Endothelial cell of umbilical vein (primary cell): Measurements from ENCODE around the gene DMBT1. TPM values are rescaled to one million over a fixed set of nuclear protein-coding genes. Genes with fewer than 3 reads are reported as not detected.

Source experiments
- BruUV-seq: library from RNA; stranded (reverse); fragments of 400-500 nt; replicated peaks from 2 replicates; lab custom pipeline; 2021; lab: Mats Ljungman, UMichigan
- CTCF ChIA-PET: fragments of 300-600, 350-600 bp; sonication (Branson Sonifier 250); formaldehyde crosslinking; loops from one replicate; lab custom pipeline; 2021; ENCODE audit warnings: antibody characterized with exemption, inconsistent platforms; lab: Charles Lee
- POLR2A ChIA-PET: fragments of 300-600, 350-600 bp; sonication (Branson Sonifier 250); formaldehyde crosslinking; loops from one replicate; lab custom pipeline; 2021; ENCODE audit warnings: antibody characterized with exemption, inconsistent platforms; lab: Charles Lee
- DNase-seq: peaks from one replicate; pipeline ENCODE4 v3.0.0-alpha.2; 2011; ENCODE audit warnings: low read depth, low spot score
- FAIRE-seq: peaks from 2 replicates; lab custom pipeline; 2011; peaks lifted over from hg19 to GRCh38; lab: Jason Lieb, UNC
- H2AFZ ChIP-seq: 2 replicates; pipeline ENCODE4 v1.6.0; 2012; ENCODE audit warnings: low read depth, low read length, control low read depth, inconsistent platforms
- H3K27ac ChIP-seq: 2 replicates; pipeline ENCODE4 v1.5.1; 2011; ENCODE audit warnings: low read depth, mild to moderate bottlenecking, control low read depth, low read length, moderate library complexity; ENCODE audit not compliant: insufficient read depth
- H3K27me3 ChIP-seq, 2 experiments: 2 replicates each; pipeline versions ENCODE4 v1.6.0 to v1.6.1; 2011; ENCODE audit warnings: low read length in 2 of 2, mixed read lengths in 1 of 2; ENCODE audit not compliant: control insufficient read depth in 2 of 2, insufficient read depth in 2 of 2
- H3K36me3 ChIP-seq, 2 experiments: 2 replicates in 1 of 2; 3 replicates in 1 of 2; pipeline ENCODE4 v1.5.1; 2011; ENCODE audit warnings: low read length in 2 of 2, mild to moderate bottlenecking in 1 of 2, moderate library complexity in 1 of 2; ENCODE audit not compliant: control insufficient read depth in 2 of 2, insufficient read depth in 2 of 2; ENCODE audit errors: extremely low read depth in 1 of 2
- H3K4me1 ChIP-seq: 3 replicates; pipeline ENCODE4 v1.5.1; 2011; ENCODE audit warnings: mild to moderate bottlenecking, low read length; ENCODE audit not compliant: control insufficient read depth, insufficient read depth; ENCODE audit errors: extremely low read depth
- H3K4me2 ChIP-seq: 2 replicates; pipeline ENCODE4 v1.6.1; 2011; ENCODE audit warnings: low read length, control low read depth, mixed read lengths; ENCODE audit not compliant: insufficient read depth
- H3K4me3 ChIP-seq, 3 experiments: fragments of 200-600 bp in 1 of 3; sonication (generic), shearing (Covaris generic) in 1 of 3; replicated peaks in 1 of 3; 2 replicates each; pipeline ENCODE4 v1.5.1; 2011 to 2016; ENCODE audit warnings: control low read depth in 3 of 3, low read length in 3 of 3, mild to moderate bottlenecking in 2 of 3, inconsistent platforms in 1 of 3, low read depth in 1 of 3, moderate library complexity in 1 of 3; ENCODE audit not compliant: insufficient read depth in 1 of 3
- H3K79me2 ChIP-seq: 2 replicates; pipeline ENCODE4 v1.6.0; 2012; ENCODE audit warnings: low read length, inconsistent platforms; ENCODE audit not compliant: control insufficient read depth, insufficient read depth
- H3K9ac ChIP-seq: replicated peaks from 2 replicates; pipeline ENCODE3; 2011; ENCODE audit warnings: low read length, control low read depth; ENCODE audit not compliant: insufficient read depth; ENCODE audit errors: extremely low read depth
- H3K9me1 ChIP-seq: replicated peaks from 3 replicates; pipeline ENCODE4 v1.6.0; 2011; ENCODE audit warnings: mild to moderate bottlenecking, low read length; ENCODE audit not compliant: control insufficient read depth, insufficient read depth; ENCODE audit errors: extremely low read depth
- H3K9me3 ChIP-seq: replicated peaks from 2 replicates; pipeline ENCODE4 v1.5.1; 2012; ENCODE audit warnings: low read length, inconsistent platforms; ENCODE audit not compliant: control insufficient read depth, insufficient read depth
- H4K20me1 ChIP-seq: replicated peaks from 2 replicates; pipeline ENCODE3; 2011; ENCODE audit warnings: mild to moderate bottlenecking, low read length; ENCODE audit not compliant: control insufficient read depth, insufficient read depth; ENCODE audit errors: extremely low read depth
- EZH2 ChIP-seq: IDR thresholded peaks from 2 replicates; pipeline ENCODE4 v1.6.1; 2012; ENCODE audit warnings: borderline replicate concordance, low read depth, mild to moderate bottlenecking, moderate library complexity, low read length, inconsistent platforms; ENCODE audit not compliant: severe bottlenecking
- FOS ChIP-seq: IDR thresholded peaks from 2 replicates; pipeline ENCODE4 v1.6.1; 2011; ENCODE audit warnings: mild to moderate bottlenecking, low read length, moderate library complexity, borderline replicate concordance; ENCODE audit not compliant: insufficient read depth
- GATA2 ChIP-seq: IDR thresholded peaks from 2 replicates; pipeline ENCODE4 v1.7.0; 2011; ENCODE audit warnings: low read depth, mild to moderate bottlenecking, moderate library complexity, mixed read lengths, low read length; ENCODE audit not compliant: insufficient read length, insufficient read depth
- JUN ChIP-seq: IDR thresholded peaks from 2 replicates; pipeline ENCODE4 v1.6.1; 2011; ENCODE audit warnings: borderline replicate concordance, low read depth; ENCODE audit not compliant: insufficient read length, insufficient read depth
- MYC ChIP-seq: IDR thresholded peaks from one replicate; pipeline ENCODE4 v1.6.1; 2011; ENCODE audit warnings: mild to moderate bottlenecking, low read depth, low read length
- POLR2A ChIP-seq: IDR thresholded peaks from 2 replicates; pipeline ENCODE4 v1.6.1; 2012; ENCODE audit warnings: low read depth, mild to moderate bottlenecking, control low read depth, low read length
- POLR2AphosphoS5 ChIP-seq: IDR thresholded peaks from 2 replicates; pipeline ENCODE4 v1.6.1; 2012; ENCODE audit warnings: low read depth, mild to moderate bottlenecking, control low read depth, low read length, moderate library complexity; ENCODE audit not compliant: insufficient read depth
- dilution Hi-C: fragments of 300-500 bp; cut with MboI; formaldehyde crosslinking; loops from one replicate; pipeline ENCODE4 v1.15.0; 2019; ENCODE audit warnings: low sequenced_read_pairs; ENCODE audit not compliant: extremely low pct_ligation_motif_present
- intact Hi-C: fragments of 100-400 bp; cut with micrococcal nuclease; formaldehyde crosslinking; loops from one replicate; pipeline ENCODE4 v1.10.0; 2022
- polyA plus RNA-seq, 4 experiments: library from polyadenylated mRNA; depleted of rRNA in 3 of 4; stranded (reverse) in 3 of 4; unstranded in 1 of 4; fragments of >200 nt; gene quantifications; 2 replicates each; pipeline versions ENCODE4 v1.2.1 to v1.2.3, GENCODE V29; 2011 to 2012; ENCODE audit warnings: missing spikeins in 1 of 4
- total RNA-seq: library from RNA; stranded (reverse); gene quantifications from 2 replicates; pipeline ENCODE4 v1.2.3, GENCODE V29; 2021
- TF ChIP-seq, protein P1 (sequence below): IDR thresholded peaks from 2 replicates; pipeline ENCODE4 v1.6.1; 2011; ENCODE audit not compliant: insufficient read depth, insufficient read length
- TF ChIP-seq, protein P2 (sequence below), 2 donors: IDR thresholded peaks; 1 replicate in 1 of 2; 2 replicates in 1 of 2; pipeline ENCODE4 v1.5.1; 2011; ENCODE audit warnings: low read length in 2 of 2, mild to moderate bottlenecking in 2 of 2, moderate library complexity in 2 of 2, control low read depth in 1 of 2, inconsistent platforms in 1 of 2, low read depth in 1 of 2; ENCODE audit not compliant: insufficient read depth in 1 of 2; ENCODE audit errors: extremely low read depth in 1 of 2

Gene DMBT1
- total and polyA plus RNA-seq, 2 donors (not counting 3 experiments of a cell fraction or from before 2014, with no cell fraction given) = 0.01 TPM; not detected in 1

DNA sequence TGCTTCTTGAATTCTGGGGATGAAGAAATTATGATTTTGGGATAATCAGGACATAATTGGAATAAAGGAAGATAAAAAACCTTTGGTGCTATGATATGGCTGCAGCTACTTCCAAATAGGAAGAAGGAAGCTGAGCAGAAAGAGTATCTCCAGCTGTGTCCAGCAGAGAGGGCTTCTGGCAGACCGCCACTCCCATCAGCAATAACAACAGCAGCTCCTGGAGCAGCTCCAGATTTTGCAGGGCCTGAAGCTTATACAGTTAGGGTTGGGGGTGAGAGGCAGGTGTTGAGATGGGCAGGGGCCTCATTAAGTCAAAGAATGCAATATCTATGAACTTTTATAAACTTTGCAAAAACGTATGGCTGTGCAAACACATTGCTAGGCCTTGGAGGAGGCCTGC lies 76.8 kb downstream of the DMBT1 start:
- DNase-seq = no peak
- Histone ChIP-seq H3K9me1 (no peaks in the 10 kb centered on the region), H3K4me1 (no peaks in the 10 kb centered on the region), H3K27ac (no peak overlapping the region), H3K9ac (no peak overlapping the region), H3K4me2 (no peak overlapping the region), H3K27me3 (no peaks in the 10 kb centered on the region), H2AFZ (no peak overlapping the region), H3K4me3 (no peak overlapping the region), H3K9me3 (no peaks in the 10 kb centered on the region), H4K20me1 (no peaks in the 10 kb centered on the region), H3K36me3 (no peaks in the 10 kb centered on the region), H3K79me2 (no peaks in the 10 kb centered on the region)
- CTCF ChIA-PET = interaction anchor here (1.2 to 1.3 kb wide), 2 partner anchors 9 to 12 kb away, joined by 3 to 8 read pairs; no protein-coding TSS in a partner anchor
- POLR2A ChIA-PET = no interaction called here
- dilution Hi-C loops (no loop called here), intact Hi-C loops (no loop called here)
- no TSS peak for BruUV-seq
- TF ChIP-seq, protein P1, sequence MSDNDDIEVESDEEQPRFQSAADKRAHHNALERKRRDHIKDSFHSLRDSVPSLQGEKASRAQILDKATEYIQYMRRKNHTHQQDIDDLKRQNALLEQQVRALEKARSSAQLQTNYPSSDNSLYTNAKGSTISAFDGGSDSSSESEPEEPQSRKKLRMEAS = no peak
- no peak for TF ChIP-seq MYC
- TF ChIP-seq EZH2 = no peak
- no peak for TF ChIP-seq JUN
- no peak for TF ChIP-seq POLR2A
- no peak for TF ChIP-seq POLR2AphosphoS5
- TF ChIP-seq GATA2 = no peak
- TF ChIP-seq, protein P2, sequence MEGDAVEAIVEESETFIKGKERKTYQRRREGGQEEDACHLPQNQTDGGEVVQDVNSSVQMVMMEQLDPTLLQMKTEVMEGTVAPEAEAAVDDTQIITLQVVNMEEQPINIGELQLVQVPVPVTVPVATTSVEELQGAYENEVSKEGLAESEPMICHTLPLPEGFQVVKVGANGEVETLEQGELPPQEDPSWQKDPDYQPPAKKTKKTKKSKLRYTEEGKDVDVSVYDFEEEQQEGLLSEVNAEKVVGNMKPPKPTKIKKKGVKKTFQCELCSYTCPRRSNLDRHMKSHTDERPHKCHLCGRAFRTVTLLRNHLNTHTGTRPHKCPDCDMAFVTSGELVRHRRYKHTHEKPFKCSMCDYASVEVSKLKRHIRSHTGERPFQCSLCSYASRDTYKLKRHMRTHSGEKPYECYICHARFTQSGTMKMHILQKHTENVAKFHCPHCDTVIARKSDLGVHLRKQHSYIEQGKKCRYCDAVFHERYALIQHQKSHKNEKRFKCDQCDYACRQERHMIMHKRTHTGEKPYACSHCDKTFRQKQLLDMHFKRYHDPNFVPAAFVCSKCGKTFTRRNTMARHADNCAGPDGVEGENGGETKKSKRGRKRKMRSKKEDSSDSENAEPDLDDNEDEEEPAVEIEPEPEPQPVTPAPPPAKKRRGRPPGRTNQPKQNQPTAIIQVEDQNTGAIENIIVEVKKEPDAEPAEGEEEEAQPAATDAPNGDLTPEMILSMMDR (IDR thresholded peaks at IDR 0.05; ENCODE audit: extremely low read depth in 1 of 2, insufficient read depth in 1 of 2, low read depth in 1 of 2, low read length in 2 of 2) = no peak
- TF ChIP-seq FOS = no peak
- FAIRE-seq = no peak
